Adipose tissue (tissue), 3 donors: ENCODE data around the gene ABAT. TPM values are rescaled to one million over a fixed set of nuclear protein-coding genes. Genes with fewer than 3 reads are reported as not detected.

Experiments used
- H3K27ac ChIP-seq: one replicate; pipeline ENCODE4 v1.5.1; 2013; ENCODE audit warnings: low read depth, low read length
- WGBS, 3 donors: extraction: QIAGEN DNeasy Blood & Tissue Kit; methylation state at CpG; one replicate each; pipeline ENCODE4 v1.1.7; 2013; 5-methylcytosine and 5-hydroxymethylcytosine counted together
- polyA plus RNA-seq, 3 donors: library from polyadenylated mRNA; stranded (reverse); fragments of 200-250 nt; gene quantifications; one replicate each; pipeline ENCODE4 v1.2.3, GENCODE V29; 2013
- donor health status: healthy with polysubstance abuse.
- donor health status: Bipolar disorder and iron deficiency.
- donor health status: healthy.

The ABAT gene
- 10 to 100 TPM in 1 of 3 donors, 1 to 10 TPM in 2; 5.0 to 18.6 (median 5.7) TPM for polyA plus RNA-seq

DNA sequence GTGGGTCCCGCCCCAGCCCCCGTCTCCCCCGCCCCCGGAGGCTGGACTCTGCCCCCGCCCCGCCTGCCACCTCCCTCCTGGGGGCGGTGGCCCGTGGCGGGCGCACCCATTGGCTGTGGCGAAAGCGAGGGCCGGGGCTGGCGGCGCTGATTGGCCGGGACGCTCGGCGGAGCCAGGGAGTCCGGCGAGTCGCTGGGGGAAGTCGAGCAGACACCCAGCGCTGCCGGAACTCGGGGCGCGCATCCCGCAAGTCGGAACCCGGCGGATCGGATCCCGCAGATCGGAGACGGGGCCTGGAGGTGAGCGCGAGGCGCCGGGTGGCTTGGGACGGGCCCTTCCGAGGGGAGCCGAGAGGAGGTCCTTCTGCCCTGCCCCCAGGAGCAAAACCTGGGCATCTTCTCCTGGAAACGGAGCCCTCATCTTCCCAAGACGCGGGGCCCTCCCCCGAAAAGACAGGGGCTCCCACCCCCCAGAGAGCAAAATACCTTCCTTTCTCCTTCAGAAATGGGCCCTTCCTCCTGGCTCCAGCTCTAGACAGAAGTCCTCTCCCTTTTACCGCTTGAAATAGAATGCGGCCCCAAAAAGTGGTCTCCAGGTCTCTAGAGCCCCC, at the start of gene ABAT:
TSS of gene ABAT (plus strand) at position 205 of the 610 bp plus-strand sequence. CDS start 61,123 bp downstream, outside the sequence.
- H3K27ac ChIP-seq: no peak within 1 kb of the TSS
- WGBS, 3 donors: 1 to 3% (median 1%) methylated on average over 49 of the region's 49 CpGs

DNA sequence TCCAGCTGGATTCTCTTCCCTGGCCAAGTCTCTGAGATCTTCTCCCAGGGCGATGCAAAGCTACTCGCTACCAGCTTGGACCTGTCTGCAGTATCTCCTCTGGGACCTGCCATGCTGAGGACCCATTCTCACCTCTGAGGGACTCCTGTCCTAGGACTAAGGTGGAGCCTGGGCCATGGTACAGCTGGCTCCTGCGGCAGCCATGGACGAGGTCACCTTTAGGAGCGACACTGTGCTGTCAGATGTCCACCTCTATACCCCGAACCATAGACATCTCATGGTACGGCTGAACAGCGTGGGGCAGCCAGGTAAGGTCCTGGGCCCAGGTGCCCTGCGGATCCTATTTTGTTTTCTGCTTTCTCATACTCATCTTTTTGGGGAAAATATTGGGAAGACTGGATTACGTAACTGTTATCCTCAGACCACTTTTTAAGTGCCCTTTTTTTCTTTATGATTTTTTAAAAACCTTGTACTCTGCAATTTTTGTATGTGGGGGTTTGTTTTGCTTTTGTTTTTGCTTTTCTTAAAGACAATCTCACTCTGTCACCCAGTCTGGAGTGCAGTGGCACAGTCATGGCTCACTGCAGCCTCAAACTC, 48.8 kb upstream of the ABAT start:
- WGBS, 3 donors: 93 to 95% (median 94%) methylated on average over 10 of the region's 10 CpGs
- no peak overlapping the region for H3K27ac ChIP-seq

DNA sequence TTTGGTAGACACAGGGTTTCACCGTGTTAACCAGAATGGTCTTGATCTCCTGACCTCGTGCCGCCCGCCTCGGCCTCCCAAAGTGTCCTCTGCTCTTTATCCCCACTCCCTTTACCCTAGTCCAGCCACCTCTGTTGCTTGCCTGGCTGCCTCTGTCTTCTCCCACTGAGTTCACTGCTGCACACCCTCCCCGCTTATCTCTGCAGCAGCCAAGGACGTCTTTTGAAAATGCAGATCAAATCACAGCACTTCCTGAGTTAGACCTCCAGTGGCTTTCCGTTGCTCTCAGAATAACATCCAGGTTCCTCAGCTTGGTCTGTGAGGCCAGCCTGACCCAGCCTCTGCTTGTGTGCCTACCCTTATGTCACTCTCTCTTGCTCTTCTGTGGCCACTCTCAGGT, 47.5 kb upstream of the ABAT start:
- WGBS, 3 donors: 86 to 91% (median 88%) methylated on average over 8 of the region's 8 CpGs
- no peak overlapping the region for H3K27ac ChIP-seq

DNA sequence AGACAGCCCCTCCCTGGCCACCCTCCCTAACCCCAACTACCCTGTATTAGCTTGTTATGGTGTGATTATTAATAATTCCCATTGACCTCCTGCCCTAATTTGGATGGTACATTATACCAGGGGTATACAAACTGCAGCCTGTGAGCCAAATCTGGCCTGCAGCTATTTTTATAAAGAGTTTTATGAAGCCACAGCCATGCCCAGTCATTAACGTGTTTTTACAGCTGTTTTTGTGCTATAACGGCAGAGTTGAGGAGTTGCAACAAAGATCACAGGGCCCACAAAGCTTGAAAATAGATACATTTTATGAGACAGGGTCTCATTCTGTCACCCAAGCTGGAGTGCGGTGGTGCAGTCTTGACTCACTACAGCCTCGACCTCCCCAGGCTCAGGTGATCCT, 47.0 kb upstream of the ABAT start:
- no peak overlapping the region for H3K27ac ChIP-seq
- 80 to 89% (median 85%) methylated on average over 4 of the region's 4 CpGs for WGBS, 3 donors

DNA sequence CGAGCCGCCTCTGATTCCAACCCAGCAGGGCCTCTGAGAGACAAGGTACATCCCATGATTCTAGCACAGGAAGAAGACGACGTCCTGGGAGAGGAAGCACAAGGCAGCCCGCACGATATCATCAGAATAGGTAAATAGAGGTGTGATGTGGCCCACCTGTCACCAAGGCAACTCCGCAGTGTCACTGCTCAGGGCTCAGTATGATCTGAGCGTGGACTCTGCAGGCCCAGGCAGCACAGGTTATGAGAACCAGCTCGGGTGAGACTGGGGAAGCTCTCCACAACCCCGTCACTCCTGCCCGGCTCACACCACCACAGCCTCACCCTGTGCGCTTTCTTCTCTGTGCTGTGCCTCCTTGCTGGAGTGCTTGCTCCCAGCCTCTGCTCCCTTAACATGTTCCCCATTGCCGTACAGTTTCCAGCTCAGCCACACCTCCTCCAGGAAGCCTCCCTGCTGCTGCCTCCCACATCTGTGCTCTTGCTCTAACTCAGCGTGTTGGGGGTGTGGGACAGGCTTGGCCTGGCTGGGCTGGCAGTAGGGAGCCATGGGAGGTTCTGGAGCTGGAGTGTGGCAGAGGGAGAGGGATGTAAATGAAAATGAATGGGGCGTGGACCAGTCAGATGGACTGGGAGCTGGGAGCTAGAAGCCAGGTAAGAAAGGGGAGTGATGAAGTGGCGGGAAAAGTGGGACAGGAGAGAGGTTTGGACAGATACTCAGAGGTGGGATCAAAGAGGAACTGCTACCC, 45.3 kb upstream of the ABAT start:
- no peak overlapping the region for H3K27ac ChIP-seq
- 94 to 95% (median 94%) methylated on average over 16 of the region's 16 CpGs for WGBS, 3 donors

DNA sequence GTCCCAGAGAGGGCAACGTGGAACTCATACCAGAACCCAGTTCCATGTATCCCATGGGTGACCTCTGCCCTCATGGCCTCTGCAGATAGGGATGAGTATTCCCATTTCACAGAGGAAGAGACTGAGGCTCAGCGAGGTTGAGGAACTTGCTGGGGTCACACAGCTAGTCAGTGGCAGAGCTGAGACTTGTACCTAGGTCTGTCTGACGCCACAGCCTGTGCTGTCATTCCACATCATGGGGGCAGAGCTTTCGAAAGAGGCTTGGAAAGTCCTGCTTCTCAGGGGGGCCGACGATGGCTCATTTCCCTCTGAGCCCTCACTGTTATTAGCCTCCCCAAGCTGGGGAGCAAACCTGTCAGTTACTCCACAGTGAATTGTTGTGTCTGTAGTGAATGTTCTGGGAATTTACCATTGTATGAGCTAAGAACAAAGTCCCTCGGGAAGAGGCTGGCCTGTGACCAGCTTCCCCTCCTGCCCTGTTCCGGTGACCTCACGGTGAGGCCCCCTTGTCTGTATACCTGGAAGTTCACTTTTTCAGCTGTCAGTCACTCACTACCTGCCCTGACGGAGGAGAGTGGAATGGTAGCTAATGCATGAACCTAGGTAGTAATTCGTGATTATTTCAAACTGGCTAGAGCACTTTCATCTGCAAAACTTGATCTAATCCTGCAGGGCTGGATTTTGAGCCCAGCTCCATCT, 44.0 kb upstream of the ABAT start:
- 88 to 91% (median 89%) methylated on average over 11 of the region's 11 CpGs for WGBS, 3 donors

DNA sequence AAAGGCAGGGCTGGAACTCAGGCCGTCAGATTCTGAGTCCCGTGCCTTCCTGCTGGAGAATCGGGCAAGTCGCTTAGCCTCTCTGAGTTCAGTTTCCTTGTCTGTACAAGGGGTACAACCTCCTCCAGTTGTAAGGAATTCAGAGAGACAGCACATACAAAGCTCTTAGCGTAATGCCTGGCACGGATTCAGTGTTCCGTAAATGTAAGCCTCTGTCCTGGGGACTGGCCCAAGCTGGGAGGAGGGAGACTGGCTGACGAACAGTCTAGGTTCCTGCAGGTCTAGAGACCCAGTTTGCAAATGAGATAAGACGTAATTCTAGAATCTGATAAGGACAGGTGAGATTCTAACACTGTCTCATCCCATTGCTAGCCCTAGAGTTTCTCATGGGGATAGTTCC, 43.0 kb upstream of the ABAT start:
- peak overlapping the region; percentile 52 for H3K27ac ChIP-seq
- WGBS, 3 donors: 85 to 90% (median 89%) methylated on average over 9 of the region's 9 CpGs

More for the DNA sequence above, 44.0 kb upstream of the ABAT start:
- no peak overlapping the region for H3K27ac ChIP-seq

DNA sequence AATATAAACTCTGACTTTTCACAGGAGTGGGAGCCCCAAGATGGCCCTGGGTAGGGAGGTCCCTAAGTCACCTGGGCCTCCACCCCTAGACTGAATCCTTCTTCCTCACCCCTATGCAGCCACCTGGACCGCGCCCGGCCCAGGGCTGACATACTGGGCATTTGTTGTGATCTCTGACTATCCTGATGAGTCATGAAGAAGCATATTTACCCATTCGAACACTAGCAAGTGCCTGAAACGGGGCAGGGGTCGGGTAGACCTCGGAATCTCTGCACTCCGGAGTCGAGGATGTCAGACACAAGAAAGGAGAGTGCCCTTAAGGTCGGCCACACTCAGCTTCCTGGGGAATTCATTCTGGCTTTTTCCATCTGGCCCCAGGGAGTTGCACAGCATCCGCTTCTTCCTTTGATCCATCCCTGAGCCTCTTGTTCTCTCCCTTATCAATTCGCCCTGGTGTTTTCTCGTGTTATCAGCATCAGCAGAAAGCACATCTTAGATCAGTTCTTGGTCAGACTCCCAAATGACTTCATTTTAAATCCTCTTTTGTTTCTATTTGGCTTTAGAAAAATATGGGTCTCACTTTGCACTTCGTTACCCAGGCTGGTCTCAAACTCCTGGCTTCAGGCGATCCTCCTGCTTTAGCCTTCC, 42.5 kb upstream of the ABAT start:
- peak overlapping the region; percentile 52 for H3K27ac ChIP-seq
- 63 to 66% (median 65%) methylated on average over 15 of the region's 15 CpGs for WGBS, 3 donors

DNA sequence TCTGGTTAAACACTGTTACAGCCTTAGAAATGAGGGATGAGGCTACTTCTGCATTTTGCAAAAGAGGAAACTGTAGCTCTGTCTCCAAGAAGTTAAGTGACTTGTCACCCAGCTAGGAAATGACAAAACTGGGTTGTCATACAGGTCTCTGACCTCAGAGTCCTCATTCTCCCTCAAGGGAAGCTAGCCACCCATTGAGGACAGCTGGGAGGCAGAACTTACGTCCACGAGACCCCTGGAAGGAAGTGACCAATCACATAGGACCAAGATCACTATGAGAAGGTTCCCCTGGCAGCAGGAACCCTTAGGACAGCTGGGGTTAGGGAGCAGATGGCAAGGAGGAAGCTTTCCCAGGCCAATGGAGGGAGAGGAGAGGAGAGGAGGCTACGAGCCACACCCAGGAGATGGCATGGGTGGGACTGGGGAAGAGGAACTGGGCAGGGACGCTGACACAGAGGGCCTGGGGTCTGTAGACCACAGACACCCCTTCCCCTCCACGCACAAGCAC, 41.7 kb upstream of the ABAT start:
- H3K27ac ChIP-seq: peak overlapping the region; percentile 64
- 40 to 85% (median 44%) methylated on average over 3 to 5 of the region's 5 CpGs for WGBS, 3 donors

DNA sequence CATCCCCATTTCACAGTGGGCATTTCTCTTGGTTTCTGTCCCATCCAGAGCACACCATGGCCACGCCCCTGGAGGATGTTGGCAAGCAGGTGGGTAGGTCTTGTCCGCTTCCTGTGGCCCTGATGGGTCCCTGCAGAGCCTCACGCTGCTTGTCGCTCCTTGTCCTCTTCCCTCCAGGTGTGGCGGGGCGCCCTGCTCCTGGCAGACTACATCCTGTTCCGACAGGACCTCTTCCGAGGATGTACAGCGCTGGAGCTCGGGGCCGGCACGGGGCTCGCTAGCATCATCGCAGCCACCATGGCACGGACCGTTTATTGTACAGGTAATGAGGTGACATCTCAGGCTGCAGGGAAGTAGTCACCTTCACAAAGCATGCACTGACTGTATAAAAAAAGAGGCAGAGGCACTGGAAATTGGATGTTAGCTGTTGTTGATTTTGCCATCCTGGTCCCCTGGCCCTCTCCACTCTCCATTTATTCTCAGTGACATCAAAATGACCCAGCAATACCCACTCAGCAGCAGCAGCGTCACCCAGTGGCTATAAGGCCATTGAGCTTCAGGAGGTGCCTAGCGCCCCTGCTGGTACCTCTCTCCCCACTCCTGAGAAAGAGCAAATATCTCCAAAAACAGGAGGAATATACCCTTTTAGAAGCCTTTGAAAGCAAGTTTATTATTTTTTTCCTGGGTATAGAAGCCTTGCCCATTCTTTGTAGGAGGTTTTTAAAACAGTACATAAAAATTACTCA, 39.3 kb upstream of the ABAT start:
- H3K27ac ChIP-seq: no peak overlapping the region
- WGBS, 3 donors: 81 to 84% (median 82%) methylated on average over 18 of the region's 18 CpGs

DNA sequence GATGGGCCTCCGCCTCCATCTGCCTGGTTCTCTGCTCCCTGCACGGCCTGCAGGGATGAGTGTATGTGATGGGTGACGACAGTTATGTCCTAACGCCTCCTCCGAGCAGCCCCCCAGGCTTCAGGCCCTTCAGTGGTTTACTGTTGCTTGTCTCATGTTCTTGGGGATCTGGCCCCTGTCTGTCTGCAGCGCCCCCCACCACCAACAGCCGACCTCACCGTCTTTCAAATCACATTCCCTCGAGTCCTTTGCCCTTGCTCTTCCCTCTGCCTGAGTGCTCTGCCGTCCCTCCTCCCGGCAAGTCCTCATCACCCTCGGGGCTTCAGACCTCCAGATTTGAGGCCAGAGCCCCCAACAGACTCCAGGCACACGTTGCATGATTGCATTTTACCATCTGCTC, 34.7 kb upstream of the ABAT start:
- whole genome bisulfite sequencing, 3 donors: 78 to 85% (median 81%) methylated on average over 12 of the region's 13 CpGs
- H3K27ac ChIP-seq: no peak overlapping the region

DNA sequence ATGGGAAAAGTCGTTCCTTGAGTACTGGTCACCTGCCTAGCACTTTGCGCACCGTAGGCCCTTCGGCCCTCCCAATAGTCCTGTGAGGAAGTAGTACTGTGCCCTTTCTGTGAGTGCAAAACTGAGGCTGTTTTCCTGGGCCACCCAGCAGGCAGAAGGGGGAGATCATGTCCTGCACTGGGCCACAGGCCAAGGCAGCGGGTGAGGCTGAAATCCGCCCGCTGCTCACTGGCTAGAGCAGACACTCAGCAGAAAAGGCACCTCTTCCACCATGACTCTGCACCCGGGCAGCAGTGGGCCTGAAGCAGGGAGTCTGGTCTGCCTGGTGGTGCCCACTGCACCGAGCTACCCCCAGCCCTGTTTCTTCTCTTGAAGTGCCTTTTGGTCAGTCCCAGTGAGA, 32.7 kb upstream of the ABAT start:
- no peak overlapping the region for H3K27ac ChIP-seq
- 62 to 81% (median 67%) methylated on average over 9 of the region's 9 CpGs for WGBS, 3 donors

DNA sequence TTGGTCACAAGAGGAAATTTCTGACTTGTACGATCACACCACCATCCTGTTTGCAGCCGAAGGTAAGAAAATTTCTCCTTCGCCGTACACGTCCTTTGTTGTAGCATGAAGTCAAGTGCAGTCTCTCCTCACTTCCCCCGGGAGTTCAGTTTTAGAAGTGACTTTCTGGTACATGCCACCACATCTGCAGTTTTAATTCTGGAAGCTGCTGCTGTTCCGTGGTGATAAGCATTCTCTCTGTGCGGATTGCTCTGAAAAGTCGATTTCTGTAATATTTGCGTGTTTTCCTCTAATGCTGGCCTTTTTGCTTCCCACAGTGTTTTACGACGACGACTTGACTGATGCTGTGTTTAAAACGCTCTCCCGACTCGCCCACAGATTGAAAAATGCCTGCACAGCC, 32.3 kb upstream of the ABAT start:
- WGBS, 3 donors: 79 to 87% (median 82%) methylated on average over 16 of the region's 16 CpGs
- H3K27ac ChIP-seq: no peak overlapping the region

DNA sequence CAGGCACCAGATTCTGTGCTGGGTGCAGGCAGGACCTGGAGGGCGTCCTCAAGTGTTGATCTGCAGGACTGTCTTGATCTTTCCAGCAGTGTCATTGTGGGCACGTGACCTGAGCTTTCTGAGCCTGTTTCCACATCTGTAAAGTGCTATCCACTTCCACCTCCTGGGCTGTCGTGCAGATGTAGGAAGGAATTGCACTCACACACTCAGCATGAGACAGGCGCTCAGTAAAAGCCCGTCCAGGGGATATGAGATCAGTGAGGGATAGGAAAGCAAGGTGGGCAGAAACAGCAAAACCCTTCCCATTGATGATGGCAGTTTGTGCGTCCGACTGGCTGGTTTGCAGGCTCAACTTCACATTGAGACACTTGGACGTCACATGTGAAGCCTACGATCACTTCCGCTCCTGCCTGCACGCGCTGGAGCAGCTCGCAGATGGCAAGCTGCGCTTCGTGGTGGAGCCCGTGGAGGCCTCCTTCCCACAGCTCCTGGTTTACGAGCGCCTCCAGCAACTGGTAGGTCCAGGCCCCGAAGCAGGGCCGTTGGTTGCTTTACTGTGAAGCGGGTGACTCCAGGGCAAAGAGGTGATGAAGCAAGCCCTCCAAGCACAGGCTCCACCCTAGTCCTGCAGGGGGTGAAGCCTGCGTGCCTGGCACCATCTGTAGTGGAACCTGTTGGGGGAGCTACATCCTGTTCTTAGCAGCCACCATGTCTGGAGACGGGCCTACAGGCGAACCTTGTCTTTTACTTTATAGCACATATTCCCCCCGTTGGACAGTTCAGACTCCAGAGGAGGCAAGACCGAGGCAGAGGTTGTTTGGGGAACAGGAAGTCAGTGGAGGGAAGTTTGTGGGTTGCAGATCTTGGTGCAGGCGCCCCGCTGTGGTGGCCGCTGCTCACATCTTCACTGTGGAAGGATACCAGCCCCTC, 29.9 kb upstream of the ABAT start:
- no peak overlapping the region for H3K27ac ChIP-seq
- 54 to 85% (median 65%) methylated on average over 29 of the region's 29 CpGs for WGBS, 3 donors

DNA sequence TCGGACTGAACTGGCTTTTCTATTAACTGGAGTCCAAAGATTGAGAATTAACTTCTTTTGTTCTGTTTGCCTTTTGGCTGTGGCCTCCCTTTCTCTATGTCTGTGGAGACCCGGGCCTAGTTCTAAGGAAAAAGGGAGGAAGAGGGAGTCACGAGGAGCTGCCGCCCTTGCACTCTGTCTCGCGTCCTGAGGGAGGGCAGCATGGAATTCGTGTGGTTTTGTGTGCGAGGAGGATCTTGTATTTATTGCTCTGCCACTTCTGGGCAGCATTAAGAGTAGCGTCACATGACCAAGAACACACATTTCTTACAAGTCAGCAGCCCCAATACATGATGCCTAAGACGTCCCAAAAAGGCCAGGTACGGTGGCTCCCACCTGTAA, 29.3 kb upstream of the ABAT start:
- H3K27ac ChIP-seq: no peak overlapping the region

DNA sequence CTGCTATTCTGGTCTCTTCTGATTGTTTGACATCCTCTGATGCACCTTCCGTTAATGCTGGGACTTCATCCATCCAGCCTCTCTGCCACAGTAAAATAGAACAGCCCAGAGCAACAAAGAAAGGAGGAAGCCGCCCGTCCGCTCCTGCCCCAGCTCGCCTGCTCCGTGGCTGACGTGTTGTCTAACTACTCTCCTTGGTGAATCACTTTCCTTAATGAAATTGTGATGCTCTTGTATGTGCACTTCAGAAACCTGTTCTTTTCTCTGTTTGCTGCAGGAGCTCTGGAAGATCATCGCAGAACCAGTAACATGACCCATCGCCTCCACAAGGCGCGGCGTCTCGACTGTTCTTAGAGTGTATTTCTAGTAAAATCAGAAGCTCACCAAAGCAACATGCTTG, 28.6 kb upstream of the ABAT start:
- no peak overlapping the region for H3K27ac ChIP-seq
- WGBS, 3 donors: 87 to 90% (median 88%) methylated on average over 13 of the region's 13 CpGs

More for the DNA sequence above, 29.3 kb upstream of the ABAT start:
- 58 to 81% (median 71%) methylated on average over 11 of the region's 11 CpGs for WGBS, 3 donors
